ENCODE data around the gene SAMD10.
"Not testable (repeated sequence)": the region's sequence is repeated elsewhere in the genome, so short reads cannot be mapped to it uniquely, and the experiment has no call there.

SAMD10 gene

GRCh38 chr20:64001607-64002011, 22.2 kb upstream of the SAMD10 start:
- DNase-seq (ENCODE audit: low read depth in 2 of 2), result no peak

- no peak for DNase-seq (ENCODE audit: low read depth in 2 of 2)
Observed at GRCh38 chr20:64000906-64001305, 21.5 kb upstream of the SAMD10 start.

- DNase-seq (ENCODE audit: low read depth in 2 of 2), result no peak
Observed at GRCh38 chr20:63982937-63983336, 3.5 kb upstream of the SAMD10 start.

DNA sequence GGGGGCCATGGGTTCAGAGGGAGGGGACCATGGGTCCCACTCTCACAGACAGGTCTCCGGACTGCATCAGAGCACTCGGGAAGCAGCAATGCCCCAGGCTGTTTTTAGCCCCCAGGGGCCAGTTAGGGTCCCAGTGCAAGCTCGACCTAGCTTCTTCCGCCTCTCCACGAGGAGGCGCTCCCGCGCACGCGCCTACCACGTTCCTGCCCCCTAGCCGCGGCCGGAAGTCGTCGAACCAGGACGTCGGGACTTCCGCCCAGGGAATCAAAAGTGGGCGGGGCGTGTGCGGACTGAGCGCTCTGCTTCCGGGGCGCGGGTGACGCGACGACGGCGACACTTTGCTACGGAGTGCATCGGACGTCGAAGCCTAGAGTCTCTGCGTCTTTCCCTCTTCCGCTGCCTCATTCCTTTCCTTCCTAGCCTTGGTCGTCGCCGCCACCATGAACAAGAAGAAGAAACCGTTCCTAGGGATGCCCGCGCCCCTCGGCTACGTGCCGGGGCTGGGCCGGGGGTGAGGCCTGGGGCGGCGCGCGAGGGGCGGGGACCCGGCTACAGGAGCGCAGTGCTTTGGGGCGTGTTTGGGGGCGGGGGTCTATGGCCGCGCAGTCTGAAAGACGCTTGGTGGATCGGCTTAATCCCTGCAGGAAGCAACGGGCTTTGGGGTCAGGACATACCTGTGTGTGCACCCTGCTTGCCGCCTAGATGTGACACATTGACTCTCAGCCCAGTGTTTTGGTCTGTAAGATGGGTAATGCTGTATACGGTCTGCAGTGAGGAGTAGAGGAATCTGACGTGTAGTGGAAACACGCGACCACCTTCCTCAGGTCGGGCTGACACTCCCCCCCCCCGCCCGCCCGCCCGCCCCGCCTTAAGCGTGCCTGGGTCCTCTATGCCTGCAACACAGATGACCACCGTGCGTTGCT, 1.6 kb upstream of the SAMD10 start, which contains the start of gene PRPF6:
Gene PRPF6 (plus strand): TSS at position 327 of the 923 bp plus-strand sequence. CDS start 114 bp downstream, at position 441.
- DNase-seq (ENCODE audit: low read depth in 2 of 2), result peak; percentile 92 to 95

DNA sequence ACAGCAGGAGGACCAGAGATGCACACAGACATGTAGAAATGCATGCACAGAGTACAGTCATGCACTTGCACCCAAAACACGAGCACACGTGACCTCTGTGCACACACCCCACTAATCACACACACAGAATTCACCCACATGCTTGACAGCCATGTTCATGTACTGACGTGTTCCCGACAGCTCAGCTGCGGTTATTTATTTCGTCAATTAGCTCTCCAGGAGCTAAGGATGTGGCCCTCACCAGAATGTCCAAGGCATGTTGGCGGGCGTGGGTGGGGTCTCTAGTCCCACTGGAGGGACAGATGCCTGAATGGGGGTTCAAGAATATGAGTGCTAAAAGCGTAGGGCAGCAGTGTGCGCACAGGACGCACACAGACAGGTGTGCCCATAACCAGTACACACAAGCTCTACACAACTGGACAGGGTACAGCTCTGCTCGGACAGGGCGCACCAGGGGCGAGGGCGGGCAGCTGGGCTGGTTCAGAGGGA, 919 bp upstream of the SAMD10 start:
- DNase-seq (ENCODE audit: low read depth in 2 of 2), result no peak

GRCh38 chr20:63979229-63979556, 249 bp downstream of the SAMD10 start:
- no peak for DNase-seq (ENCODE audit: low read depth in 2 of 2)

- peak; percentile 35 to 61 for DNase-seq (ENCODE audit: low read depth in 2 of 2)
Observed at GRCh38 chr20:63978319-63979228, 868 bp downstream of the SAMD10 start.

GRCh38 chr20:63977739-63978276, 1.6 kb downstream of the SAMD10 start:
- DNase-seq (ENCODE audit: low read depth in 2 of 2), result peak in 1 of 2 donors; percentile 38

DNA sequence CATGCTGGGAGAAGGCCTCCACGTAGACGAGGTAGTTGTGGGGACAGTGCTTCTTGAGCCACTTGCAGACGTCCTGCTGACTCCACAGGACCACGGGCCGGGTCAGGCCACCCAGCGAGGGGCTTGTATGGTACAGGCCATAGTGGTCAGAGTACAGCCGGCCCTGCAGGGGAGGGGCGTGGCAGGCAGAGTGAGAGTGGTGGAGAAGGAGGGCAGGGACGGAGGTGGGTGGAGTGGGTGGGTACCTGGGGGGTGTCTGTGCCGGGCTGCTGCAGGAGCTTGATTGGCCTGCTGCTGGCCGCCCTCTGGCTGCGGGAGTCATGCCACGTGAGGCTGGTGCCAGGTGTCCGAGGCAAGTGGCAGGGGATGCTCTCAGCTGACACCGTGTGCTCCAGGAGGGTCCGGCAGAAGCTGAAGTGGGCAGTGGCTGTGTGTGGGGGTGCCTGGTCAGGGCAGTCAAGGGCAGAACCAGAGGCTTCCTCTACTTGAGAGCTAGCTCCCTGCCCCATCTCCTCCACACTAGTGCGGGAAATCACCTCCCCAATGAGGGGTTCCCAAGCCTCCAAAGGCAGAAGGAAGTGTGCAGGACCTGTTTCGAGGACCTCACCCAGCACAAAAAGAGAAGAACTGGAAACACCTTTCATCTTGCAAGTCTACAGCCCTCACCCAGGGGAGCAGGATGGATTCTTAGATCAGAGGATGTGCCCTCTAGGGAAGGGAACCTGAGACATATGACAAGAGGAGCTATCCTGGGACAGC, 2.3 kb downstream of the SAMD10 start:
- DNase-seq (ENCODE audit: low read depth in 2 of 2), result no peak

DNA sequence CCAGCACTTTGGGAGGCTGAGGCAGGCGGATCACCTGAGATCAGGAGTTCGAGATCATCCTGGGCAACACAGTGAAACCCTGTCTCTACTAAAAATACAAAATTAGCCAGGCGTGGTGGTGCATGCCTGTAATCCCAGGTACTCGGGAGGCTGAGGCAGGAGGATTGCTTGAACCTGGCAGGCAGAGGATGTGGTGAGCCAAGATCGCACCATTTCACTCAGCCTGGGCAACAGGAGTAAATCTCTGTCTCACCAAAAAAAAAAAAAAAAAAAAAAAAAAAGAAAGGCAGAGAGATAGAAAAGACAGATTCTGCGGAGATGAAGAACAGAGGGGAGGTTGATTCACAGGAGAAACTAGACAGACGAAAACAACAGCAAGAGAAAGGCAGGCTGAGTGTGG, 2.9 kb downstream of the SAMD10 start:
- not testable (repeated sequence) for DNase-seq (ENCODE audit: low read depth in 2 of 2)

DNA sequence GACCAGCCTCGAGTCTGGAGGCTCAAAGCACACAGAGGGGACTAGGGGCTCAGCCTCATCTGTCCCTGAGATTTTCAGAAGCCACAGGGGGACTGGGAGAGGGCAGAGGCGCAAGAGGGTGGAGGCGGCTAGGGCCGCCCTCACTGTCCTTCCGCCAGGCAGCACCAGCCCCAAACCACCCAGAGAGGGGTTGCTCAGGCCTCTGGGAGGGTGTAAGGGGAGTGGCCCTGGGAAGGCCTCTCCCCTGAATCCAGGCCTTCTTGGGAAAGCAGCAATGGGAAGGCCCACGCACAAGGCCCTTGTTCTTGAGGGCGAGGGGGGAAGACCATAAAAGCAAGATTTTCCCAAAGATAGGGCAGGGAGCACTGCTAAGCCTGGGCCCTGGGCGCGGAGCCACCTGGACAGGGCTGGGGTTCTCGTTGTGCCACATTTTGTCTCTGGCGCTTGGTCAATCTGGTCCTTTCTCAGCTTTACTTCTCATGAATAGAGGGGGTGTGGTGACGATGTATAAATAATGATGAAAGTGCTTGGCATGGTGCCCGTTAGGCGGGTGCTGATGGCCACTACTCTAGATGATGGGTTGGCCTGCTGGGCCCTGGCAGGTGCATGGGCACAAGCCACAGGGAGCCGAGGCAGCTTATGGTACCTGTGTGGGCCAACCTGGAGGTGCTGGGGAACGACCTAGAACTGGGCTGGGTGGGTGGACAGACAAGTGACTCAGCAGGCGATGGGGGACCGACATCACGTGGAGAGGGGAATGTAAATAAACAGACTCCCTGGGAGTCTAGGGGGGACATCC, 4.8 kb downstream of the SAMD10 start:
- no peak for DNase-seq (ENCODE audit: low read depth in 2 of 2)

- DNase-seq (ENCODE audit: low read depth in 2 of 2), result peak; percentile 68 to 76
Observed at GRCh38 chr20:63973636-63974401, 5.6 kb downstream of the SAMD10 start.

GRCh38 chr20:63973160-63973479, 6.3 kb downstream of the SAMD10 start:
- no peak for DNase-seq (ENCODE audit: low read depth in 2 of 2)

- no peak for DNase-seq (ENCODE audit: low read depth in 2 of 2)
Observed at GRCh38 chr20:63972312-63973159, 6.9 kb downstream of the SAMD10 start.

DNA sequence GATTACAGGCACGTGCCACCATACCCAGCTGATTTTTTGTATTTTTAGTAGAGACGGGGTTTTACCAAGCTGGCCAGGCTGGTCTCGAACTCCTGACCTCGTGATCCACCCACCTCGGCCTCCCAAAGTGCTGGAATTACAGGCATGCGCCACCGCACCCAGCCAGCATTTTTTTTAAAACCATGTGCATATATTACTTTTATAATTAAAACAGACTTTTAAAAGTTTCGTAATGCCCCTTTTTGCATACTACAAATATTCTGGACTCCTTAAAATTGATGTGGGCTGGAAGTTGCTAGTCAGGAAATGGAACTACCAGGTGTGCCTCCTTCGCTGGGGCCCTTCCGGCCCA, 7.5 kb downstream of the SAMD10 start:
- DNase-seq (ENCODE audit: low read depth in 2 of 2), result not testable (repeated sequence)

DNA sequence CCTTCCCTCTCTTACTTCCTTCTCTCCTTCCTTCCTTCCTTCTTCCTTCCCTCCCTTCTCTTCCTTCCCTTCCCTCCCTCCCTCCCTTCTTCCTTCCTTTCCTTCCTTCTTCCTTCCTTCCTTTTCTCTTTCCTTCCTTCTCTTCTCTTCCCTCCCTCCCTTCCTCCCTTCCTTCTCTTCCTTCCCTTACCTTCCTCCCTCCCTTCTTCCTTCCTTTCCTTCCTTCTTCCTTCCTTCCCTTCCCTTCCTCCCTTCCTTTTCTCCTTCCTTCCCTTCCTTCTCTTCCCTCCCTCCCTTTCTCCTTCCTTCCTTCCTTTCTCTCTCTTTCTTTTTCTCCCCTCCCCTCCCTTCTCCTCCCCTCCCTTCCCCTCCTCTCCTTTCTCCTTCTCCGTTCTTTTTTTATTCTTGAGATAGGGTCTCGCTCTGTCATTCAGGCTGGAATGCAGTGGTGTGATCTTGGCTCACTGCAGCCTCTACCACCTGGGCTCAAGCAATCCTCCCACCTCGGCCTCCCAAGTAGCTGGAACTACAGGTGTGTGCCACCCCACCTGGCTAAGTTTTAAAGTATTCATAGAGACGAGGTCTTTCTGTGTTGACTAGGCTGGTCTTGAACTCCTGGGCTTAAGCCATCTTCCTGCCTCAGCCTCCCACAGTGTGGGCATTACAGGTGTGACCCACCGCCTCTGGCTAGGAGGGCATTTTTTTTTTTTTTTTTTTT, 8.6 kb downstream of the SAMD10 start:
- no peak for DNase-seq (ENCODE audit: low read depth in 2 of 2)

GRCh38 chr20:63969838-63970713, 9.4 kb downstream of the SAMD10 start, which contains the start of gene ZNF512B:
Gene ZNF512B (minus strand): TSS chr20:63969930. CDS start chr20:63967950, 1,980 bp downstream.
- peak in 1 of 2 donors; percentile 61 for DNase-seq (ENCODE audit: low read depth in 2 of 2)

Measured in stimulated activated CD4-positive, alpha-beta T cell treated with anti-CD3 and anti-CD28 coated beads, Interleukin-4, amount 100 ng/mL, for 48 hours (primary cell).